ENCODE data around the gene SNAP25. TPM values are rescaled to one million over a fixed set of nuclear protein-coding genes. Genes with fewer than 3 reads are reported as not detected.

The SNAP25 gene
- total and polyA plus RNA-seq, 9 of the 15 experiments (the other 6 are each of a cell fraction or from before 2014, with no cell fraction given), result 0.07 TPM; not detected in 8

DNA sequence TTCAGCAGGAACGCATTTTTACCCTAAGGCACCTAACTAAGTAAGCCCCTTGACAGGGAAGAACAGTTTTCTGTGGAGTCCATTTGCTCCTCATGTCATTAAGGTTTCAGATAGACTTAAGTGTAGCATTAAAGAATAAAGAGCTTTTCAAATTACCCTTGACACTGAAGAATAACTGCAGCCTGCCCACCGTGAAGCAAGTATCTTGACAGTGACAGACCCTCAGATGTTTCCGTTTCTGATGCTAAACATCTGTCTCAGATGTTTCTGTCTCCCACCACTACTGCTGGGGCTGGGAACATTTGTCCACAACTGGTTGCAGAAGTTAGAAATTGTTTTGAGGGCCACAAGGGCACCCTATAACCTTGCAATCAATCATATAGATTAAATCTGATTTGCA lies 50.0 kb downstream of the SNAP25 start:
- H3K4me3 ChIP-seq, result no peak overlapping the region
- in situ Hi-C loops (cut with MboI), result no loop called here
- no peaks in the 10 kb centered on the region for H3K9me3 ChIP-seq (replicated peaks; ENCODE audit: control insufficient read depth, insufficient read depth, low read depth, low read length)
- DNase-seq (ENCODE audit: extremely low read depth in 1 of 4, low spot score in 3 of 4) (no peak), ATAC-seq (no peak), FAIRE-seq (no peak)
- WGBS (ENCODE audit: insufficient coverage, low coverage, missing lambda C conversion rate), result 0% methylated on average over 3 of the region's 3 CpGs
- H3K79me2 ChIP-seq (ENCODE audit: control insufficient read depth, insufficient read depth, low read length), result no peaks in the 10 kb centered on the region
- H2AFZ ChIP-seq (ENCODE audit: low read depth, low read length), result no peak overlapping the region
- no peak overlapping the region for H3K4me2 ChIP-seq (ENCODE audit: insufficient read depth, low read length)
- H4K20me1 ChIP-seq (replicated peaks; ENCODE audit: control insufficient read depth, insufficient read depth, low read length), result no peaks in the 10 kb centered on the region
- no TSS peak for BruUV-seq (replicated peaks)
- no peak overlapping the region for H3K27ac ChIP-seq (ENCODE audit: extremely low read depth, low read depth, low read length)
- no peaks in the 10 kb centered on the region for H3K9me1 ChIP-seq (ENCODE audit: control insufficient read depth, insufficient read depth, low read length)
- ChIA-PET CTCF (ENCODE audit: low intra/inter-chr PET ratio) (no interaction called here), POLR2A (no interaction called here)
- H3K9ac ChIP-seq (ENCODE audit: insufficient read depth in 1 of 2, low read depth in 2 of 2, low read length in 2 of 2), result no peak overlapping the region
- intact Hi-C loops (cut with micrococcal nuclease), result no loop called here
- no peaks in the 10 kb centered on the region for H3K4me1 ChIP-seq (replicated peaks in 1 of 2; ENCODE audit: control insufficient read depth in 2 of 2, insufficient read depth in 2 of 2, low read length in 2 of 2)
- no peaks in the 10 kb centered on the region for H3K27me3 ChIP-seq (ENCODE audit: control insufficient read depth in 2 of 2, insufficient read depth in 2 of 2, low read length in 2 of 2)
- no peaks in the 10 kb centered on the region for H3K36me3 ChIP-seq (ENCODE audit: control insufficient read depth, insufficient read depth, low read length)
- TF ChIP-seq ZNF717 (CRISPR knock-in tag; IDR thresholded peaks at IDR 0.05), result no peak
- no peak for TF ChIP-seq ERF (CRISPR knock-in tag; IDR thresholded peaks at IDR 0.05)
- no peak for TF ChIP-seq HNRNPLL (IDR thresholded peaks at IDR 0.05; ENCODE audit: low read depth, low read length, poor library complexity, severe bottlenecking)
- no peak for TF ChIP-seq NFATC3 (IDR thresholded peaks at IDR 0.05)
- TF ChIP-seq ZNF12 (CRISPR knock-in tag; IDR thresholded peaks at IDR 0.05), result no peak
- TF ChIP-seq, protein P1, sequence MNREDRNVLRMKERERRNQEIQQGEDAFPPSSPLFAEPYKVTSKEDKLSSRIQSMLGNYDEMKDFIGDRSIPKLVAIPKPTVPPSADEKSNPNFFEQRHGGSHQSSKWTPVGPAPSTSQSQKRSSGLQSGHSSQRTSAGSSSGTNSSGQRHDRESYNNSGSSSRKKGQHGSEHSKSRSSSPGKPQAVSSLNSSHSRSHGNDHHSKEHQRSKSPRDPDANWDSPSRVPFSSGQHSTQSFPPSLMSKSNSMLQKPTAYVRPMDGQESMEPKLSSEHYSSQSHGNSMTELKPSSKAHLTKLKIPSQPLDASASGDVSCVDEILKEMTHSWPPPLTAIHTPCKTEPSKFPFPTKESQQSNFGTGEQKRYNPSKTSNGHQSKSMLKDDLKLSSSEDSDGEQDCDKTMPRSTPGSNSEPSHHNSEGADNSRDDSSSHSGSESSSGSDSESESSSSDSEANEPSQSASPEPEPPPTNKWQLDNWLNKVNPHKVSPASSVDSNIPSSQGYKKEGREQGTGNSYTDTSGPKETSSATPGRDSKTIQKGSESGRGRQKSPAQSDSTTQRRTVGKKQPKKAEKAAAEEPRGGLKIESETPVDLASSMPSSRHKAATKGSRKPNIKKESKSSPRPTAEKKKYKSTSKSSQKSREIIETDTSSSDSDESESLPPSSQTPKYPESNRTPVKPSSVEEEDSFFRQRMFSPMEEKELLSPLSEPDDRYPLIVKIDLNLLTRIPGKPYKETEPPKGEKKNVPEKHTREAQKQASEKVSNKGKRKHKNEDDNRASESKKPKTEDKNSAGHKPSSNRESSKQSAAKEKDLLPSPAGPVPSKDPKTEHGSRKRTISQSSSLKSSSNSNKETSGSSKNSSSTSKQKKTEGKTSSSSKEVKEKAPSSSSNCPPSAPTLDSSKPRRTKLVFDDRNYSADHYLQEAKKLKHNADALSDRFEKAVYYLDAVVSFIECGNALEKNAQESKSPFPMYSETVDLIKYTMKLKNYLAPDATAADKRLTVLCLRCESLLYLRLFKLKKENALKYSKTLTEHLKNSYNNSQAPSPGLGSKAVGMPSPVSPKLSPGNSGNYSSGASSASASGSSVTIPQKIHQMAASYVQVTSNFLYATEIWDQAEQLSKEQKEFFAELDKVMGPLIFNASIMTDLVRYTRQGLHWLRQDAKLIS (CRISPR knock-in tag; IDR thresholded peaks at IDR 0.05), result no peak
- no peak for TF ChIP-seq ZNF766 (CRISPR knock-in tag; conservative IDR thresholded peaks at IDR 0.05)
- no peak for TF ChIP-seq EZH2 (IDR thresholded peaks at IDR 0.05; ENCODE audit: borderline replicate concordance, low read depth, low read length)
- TF ChIP-seq RBBP5 (IDR thresholded peaks at IDR 0.05; ENCODE audit: borderline replicate concordance, insufficient read depth, low read length, poor library complexity, severe bottlenecking), result no peak
- no peak for TF ChIP-seq ZNF197 (CRISPR knock-in tag; IDR thresholded peaks at IDR 0.05; ENCODE audit: low read depth)
- no peak for TF ChIP-seq PHF20 (IDR thresholded peaks at IDR 0.05; ENCODE audit: partially characterized antibody)
- no peak for TF ChIP-seq ZNF444 (CRISPR knock-in tag; IDR thresholded peaks at IDR 0.05)
- TF ChIP-seq, protein P2, sequence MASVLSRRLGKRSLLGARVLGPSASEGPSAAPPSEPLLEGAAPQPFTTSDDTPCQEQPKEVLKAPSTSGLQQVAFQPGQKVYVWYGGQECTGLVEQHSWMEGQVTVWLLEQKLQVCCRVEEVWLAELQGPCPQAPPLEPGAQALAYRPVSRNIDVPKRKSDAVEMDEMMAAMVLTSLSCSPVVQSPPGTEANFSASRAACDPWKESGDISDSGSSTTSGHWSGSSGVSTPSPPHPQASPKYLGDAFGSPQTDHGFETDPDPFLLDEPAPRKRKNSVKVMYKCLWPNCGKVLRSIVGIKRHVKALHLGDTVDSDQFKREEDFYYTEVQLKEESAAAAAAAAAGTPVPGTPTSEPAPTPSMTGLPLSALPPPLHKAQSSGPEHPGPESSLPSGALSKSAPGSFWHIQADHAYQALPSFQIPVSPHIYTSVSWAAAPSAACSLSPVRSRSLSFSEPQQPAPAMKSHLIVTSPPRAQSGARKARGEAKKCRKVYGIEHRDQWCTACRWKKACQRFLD (CRISPR knock-in tag; IDR thresholded peaks at IDR 0.05), result no peak
- TF ChIP-seq BCOR (IDR thresholded peaks at IDR 0.05), result no peak
